ENCODE measurements around the gene CAMK2G.

CAMK2G gene

GRCh38 chr10:73905256-73906020, 31.1 kb upstream of the CAMK2G start:
- peak overlapping the region; percentile 14 for H3K14ac ChIP-seq (ENCODE audit: low read length)
- DNase-seq, result peak in 1 of 2 donors; percentile 34
- no peak overlapping the region for H3K23ac ChIP-seq (ENCODE audit: low read length)
- no peak overlapping the region for H4K8ac ChIP-seq (ENCODE audit: low read depth, low read length)
- no peak overlapping the region for H3K4me3 ChIP-seq (ENCODE audit: low read depth, low read length)
- no peak overlapping the region for H3K27ac ChIP-seq (ENCODE audit: low read depth, low read length)
- peaks cover 9 to 22% of the 10 kb centered on the region in 2 experiments for H3K4me1 ChIP-seq (ENCODE audit: control insufficient read depth in 1 of 2, insufficient read depth in 2 of 2, low read length in 2 of 2)
- H4K91ac ChIP-seq (ENCODE audit: low read depth, low read length), result peak overlapping the region; percentile 59
- no peaks in the 10 kb centered on the region for H3K79me2 ChIP-seq (ENCODE audit: control insufficient read depth, insufficient read depth, low read length, poor library complexity)
- no peak overlapping the region for H3K4me2 ChIP-seq (ENCODE audit: low read length)
- WGBS (ENCODE audit: extremely low coverage, insufficient coverage, insufficient read length), result no CpG with 5 or more reads among the region's 4 CpGs
- peak overlapping the region; percentile 38 for H2BK120ac ChIP-seq (ENCODE audit: insufficient read depth, low read length, poor library complexity)
- no peaks in the 10 kb centered on the region for H3K9me3 ChIP-seq (ENCODE audit: insufficient read depth, low read depth, low read length)
- no peak overlapping the region for H2AFZ ChIP-seq (ENCODE audit: insufficient read depth, low read length, poor library complexity)
- no peak overlapping the region for H2BK5ac ChIP-seq (ENCODE audit: low read depth, low read length, poor library complexity)
- no peaks in the 10 kb centered on the region for H3K36me3 ChIP-seq (ENCODE audit: control insufficient read depth in 1 of 2, insufficient read depth in 2 of 2, low read length in 2 of 2)
- no peak overlapping the region for H3K18ac ChIP-seq (ENCODE audit: low read length)
- H2AK5ac ChIP-seq (ENCODE audit: low read length), result peak overlapping the region; percentile 35
- peak overlapping the region; percentile 15 for H3K4ac ChIP-seq (ENCODE audit: low read depth, low read length)
- H3K27me3 ChIP-seq (ENCODE audit: insufficient read depth, low read length), result peaks cover 2% of the 10 kb centered on the region
- H4K12ac ChIP-seq (ENCODE audit: low read depth, low read length), result no peak overlapping the region
- H3K79me1 ChIP-seq (ENCODE audit: low read length), result peaks cover 16% of the 10 kb centered on the region
- peak overlapping the region; percentile 75 for H2BK12ac ChIP-seq (ENCODE audit: low read length)
- no peak overlapping the region for H3K9ac ChIP-seq (ENCODE audit: low read length)

- H3K9me3 ChIP-seq (ENCODE audit: insufficient read depth, low read depth, low read length), result no peaks in the 10 kb centered on the region
- H3K9ac ChIP-seq (ENCODE audit: low read length), result no peak overlapping the region
- no peak overlapping the region for H3K27ac ChIP-seq (ENCODE audit: low read depth, low read length)
- no peak overlapping the region for H3K4me3 ChIP-seq (ENCODE audit: low read depth, low read length)
- H3K23ac ChIP-seq (ENCODE audit: low read length), result no peak overlapping the region
- no peak overlapping the region for H2AFZ ChIP-seq (ENCODE audit: insufficient read depth, low read length, poor library complexity)
- H3K4me1 ChIP-seq (ENCODE audit: control insufficient read depth in 1 of 2, insufficient read depth in 2 of 2, low read length in 2 of 2), result peaks cover 15 to 18% of the 10 kb centered on the region in 2 experiments
- no peaks in the 10 kb centered on the region for H3K79me2 ChIP-seq (ENCODE audit: control insufficient read depth, insufficient read depth, low read length, poor library complexity)
- H2AK5ac ChIP-seq (ENCODE audit: low read length), result no peak overlapping the region
- no peak overlapping the region for H4K12ac ChIP-seq (ENCODE audit: low read depth, low read length)
- no peak overlapping the region for H3K14ac ChIP-seq (ENCODE audit: low read length)
- H2BK12ac ChIP-seq (ENCODE audit: low read length), result no peak overlapping the region
- no peak overlapping the region for H3K4me2 ChIP-seq (ENCODE audit: low read length)
- no peak overlapping the region for H4K91ac ChIP-seq (ENCODE audit: low read depth, low read length)
- no CpG with 5 or more reads among the region's 2 CpGs for WGBS (ENCODE audit: extremely low coverage, insufficient coverage, insufficient read length)
- H2BK5ac ChIP-seq (ENCODE audit: low read depth, low read length, poor library complexity), result no peak overlapping the region
- H3K4ac ChIP-seq (ENCODE audit: low read depth, low read length), result no peak overlapping the region
- H3K18ac ChIP-seq (ENCODE audit: low read length), result no peak overlapping the region
- no peaks in the 10 kb centered on the region for H3K36me3 ChIP-seq (ENCODE audit: control insufficient read depth in 1 of 2, insufficient read depth in 2 of 2, low read length in 2 of 2)
- H2BK120ac ChIP-seq (ENCODE audit: insufficient read depth, low read length, poor library complexity), result no peak overlapping the region
- no peaks in the 10 kb centered on the region for H3K27me3 ChIP-seq (ENCODE audit: insufficient read depth, low read length)
- H3K79me1 ChIP-seq (ENCODE audit: low read length), result peaks cover 17% of the 10 kb centered on the region
- DNase-seq, result no peak
- H4K8ac ChIP-seq (ENCODE audit: low read depth, low read length), result no peak overlapping the region
Observed at GRCh38 chr10:73902351-73902750, 28.0 kb upstream of the CAMK2G start.

GRCh38 chr10:73901261-73901660, 26.9 kb upstream of the CAMK2G start:
- Histone ChIP-seq H3K18ac (ENCODE audit: low read length) (no peak overlapping the region), H3K9me3 (ENCODE audit: insufficient read depth, low read depth, low read length) (no peaks in the 10 kb centered on the region), H3K27ac (ENCODE audit: low read depth, low read length) (no peak overlapping the region), H2AK5ac (ENCODE audit: low read length) (no peak overlapping the region), H4K12ac (ENCODE audit: low read depth, low read length) (no peak overlapping the region), H3K27me3 (ENCODE audit: insufficient read depth, low read length) (no peaks in the 10 kb centered on the region), H3K4me1 (ENCODE audit: control insufficient read depth in 1 of 2, insufficient read depth in 2 of 2, low read length in 2 of 2) (peaks cover 6 to 13% of the 10 kb centered on the region in 2 experiments), H3K4me3 (ENCODE audit: low read depth, low read length) (no peak overlapping the region), H4K91ac (ENCODE audit: low read depth, low read length) (no peak overlapping the region), H3K23ac (ENCODE audit: low read length) (no peak overlapping the region), H3K4me2 (ENCODE audit: low read length) (no peak overlapping the region), H3K14ac (ENCODE audit: low read length) (no peak overlapping the region), H2BK120ac (ENCODE audit: insufficient read depth, low read length, poor library complexity) (no peak overlapping the region), H2AFZ (ENCODE audit: insufficient read depth, low read length, poor library complexity) (no peak overlapping the region), H3K79me2 (ENCODE audit: control insufficient read depth, insufficient read depth, low read length, poor library complexity) (no peaks in the 10 kb centered on the region), H3K36me3 (ENCODE audit: control insufficient read depth in 1 of 2, insufficient read depth in 2 of 2, low read length in 2 of 2) (no peaks in the 10 kb centered on the region), H2BK5ac (ENCODE audit: low read depth, low read length, poor library complexity) (no peak overlapping the region), H3K79me1 (ENCODE audit: low read length) (peaks cover 12% of the 10 kb centered on the region), H4K8ac (ENCODE audit: low read depth, low read length) (no peak overlapping the region), H2BK12ac (ENCODE audit: low read length) (no peak overlapping the region), H3K9ac (ENCODE audit: low read length) (no peak overlapping the region), H3K4ac (ENCODE audit: low read depth, low read length) (no peak overlapping the region)
- no peak for DNase-seq
- no CpG with 5 or more reads among the region's 6 CpGs for WGBS (ENCODE audit: extremely low coverage, insufficient coverage, insufficient read length)

GRCh38 chr10:73900064-73900463, 25.7 kb upstream of the CAMK2G start:
- Histone ChIP-seq H3K4me2 (ENCODE audit: low read length) (no peak overlapping the region), H3K79me2 (ENCODE audit: control insufficient read depth, insufficient read depth, low read length, poor library complexity) (no peaks in the 10 kb centered on the region), H3K79me1 (ENCODE audit: low read length) (peaks cover 6% of the 10 kb centered on the region), H2AFZ (ENCODE audit: insufficient read depth, low read length, poor library complexity) (no peak overlapping the region), H4K91ac (ENCODE audit: low read depth, low read length) (no peak overlapping the region), H4K8ac (ENCODE audit: low read depth, low read length) (no peak overlapping the region), H2AK5ac (ENCODE audit: low read length) (no peak overlapping the region), H4K12ac (ENCODE audit: low read depth, low read length) (no peak overlapping the region), H3K27ac (ENCODE audit: low read depth, low read length) (no peak overlapping the region), H2BK120ac (ENCODE audit: insufficient read depth, low read length, poor library complexity) (no peak overlapping the region), H3K9ac (ENCODE audit: low read length) (no peak overlapping the region), H3K36me3 (ENCODE audit: control insufficient read depth in 1 of 2, insufficient read depth in 2 of 2, low read length in 2 of 2) (no peaks in the 10 kb centered on the region), H3K4ac (ENCODE audit: low read depth, low read length) (no peak overlapping the region), H3K23ac (ENCODE audit: low read length) (no peak overlapping the region), H3K9me3 (ENCODE audit: insufficient read depth, low read depth, low read length) (no peaks in the 10 kb centered on the region), H2BK12ac (ENCODE audit: low read length) (no peak overlapping the region), H3K14ac (ENCODE audit: low read length) (no peak overlapping the region), H2BK5ac (ENCODE audit: low read depth, low read length, poor library complexity) (no peak overlapping the region), H3K4me3 (ENCODE audit: low read depth, low read length) (no peak overlapping the region), H3K18ac (ENCODE audit: low read length) (no peak overlapping the region), H3K4me1 (ENCODE audit: control insufficient read depth in 1 of 2, insufficient read depth in 2 of 2, low read length in 2 of 2) (peaks cover 5 to 13% of the 10 kb centered on the region in 2 experiments), H3K27me3 (ENCODE audit: insufficient read depth, low read length) (no peaks in the 10 kb centered on the region)
- DNase-seq, result no peak
- WGBS (ENCODE audit: extremely low coverage, insufficient coverage, insufficient read length), result no CpG with 5 or more reads among the region's 5 CpGs
